MM.1S (cell line): ENCODE data around the gene TMEM147.

Source experiments
- DNase-seq: peaks from one replicate; pipeline ENCODE4 v3.0.0-alpha.2; 2015
- H2AFZ ChIP-seq: fragments of 300-600 bp; sonication (generic); 2 replicates; pipeline ENCODE4 v1.6.0; 2016; ENCODE audit warnings: antibody characterized with exemption, low read length
- H3F3A ChIP-seq: fragments of 300-600 bp; sonication (generic); 2 replicates; pipeline ENCODE4 v1.6.1; 2016; ENCODE audit warnings: mild to moderate bottlenecking, antibody characterized with exemption, low read length, moderate library complexity, mixed read lengths; ENCODE audit not compliant: insufficient read depth
- H3K27ac ChIP-seq: fragments of 300-600 bp; sonication (generic); 2 replicates; pipeline ENCODE4 v1.5.1; 2016; ENCODE audit warnings: mild to moderate bottlenecking, low read length
- H3K27me3 ChIP-seq: fragments of 300-600 bp; sonication (generic); replicated peaks from 2 replicates; pipeline ENCODE4 v1.6.0; 2016; ENCODE audit warnings: low read length; ENCODE audit not compliant: insufficient read depth
- H3K36me3 ChIP-seq: fragments of 300-600 bp; sonication (generic); replicated peaks from 2 replicates; pipeline ENCODE4 v1.6.1; 2016; ENCODE audit warnings: mild to moderate bottlenecking, low read length, mixed read lengths; ENCODE audit not compliant: insufficient read depth
- H3K4me1 ChIP-seq: fragments of 300-600 bp; sonication (generic); 2 replicates; pipeline ENCODE4 v1.6.1; 2016; ENCODE audit warnings: low read length, mixed read lengths
- H3K4me2 ChIP-seq: fragments of 300-600 bp; sonication (generic); 2 replicates; pipeline ENCODE4 v1.6.0; 2016; ENCODE audit warnings: low read depth, low read length
- H3K4me3 ChIP-seq: fragments of 300-600 bp; sonication (generic); 2 replicates; pipeline ENCODE4 v1.5.1; 2016; ENCODE audit warnings: low read length, mixed read lengths
- H3K79me2 ChIP-seq: fragments of 300-600 bp; sonication (generic); 2 replicates; pipeline ENCODE4 v1.6.1; 2016; ENCODE audit warnings: mixed run types, low read length, mixed read lengths
- H3K9ac ChIP-seq: fragments of 300-600 bp; sonication (generic); 2 replicates; pipeline ENCODE4 v1.6.1; 2016; ENCODE audit warnings: low read length, mixed read lengths
- H3K9me2 ChIP-seq: fragments of 300-600 bp; sonication (generic); replicated peaks from 2 replicates; pipeline ENCODE4 v1.6.1; 2016; ENCODE audit warnings: mild to moderate bottlenecking, low read length, mixed read lengths; ENCODE audit not compliant: insufficient read depth
- H3K9me3 ChIP-seq: fragments of 300-600 bp; sonication (generic); replicated peaks from 2 replicates; pipeline ENCODE4 v1.6.1; 2016; ENCODE audit warnings: mild to moderate bottlenecking, low read length, mixed read lengths; ENCODE audit not compliant: insufficient read depth
- H4K20me1 ChIP-seq: fragments of 300-600 bp; sonication (generic); 2 replicates; pipeline ENCODE4 v1.6.1; 2016; ENCODE audit warnings: mild to moderate bottlenecking, low read length, moderate library complexity, mixed read lengths; ENCODE audit not compliant: insufficient read depth
- CTCF ChIP-seq: fragments of 300-600 bp; sonication (generic); IDR thresholded peaks from 2 replicates; pipeline ENCODE4 v1.5.1; 2016; ENCODE audit warnings: antibody characterized with exemption, low read length, mixed read lengths
- EZH2 ChIP-seq: fragments of 300-600 bp; sonication (generic); optimal IDR thresholded peaks from 2 replicates; pipeline ENCODE3; 2017; ENCODE audit warnings: low read depth, mild to moderate bottlenecking, antibody characterized with exemption, low read length, mixed read lengths
- EZH2phosphoT487 ChIP-seq: fragments of 300-600 bp; sonication (generic); IDR thresholded peaks from 2 replicates; pipeline ENCODE4 v1.6.1; 2018; ENCODE audit warnings: antibody characterized with exemption, low read length

The TMEM147 gene

GRCh38 chr19:35558400-35559280, 13.2 kb downstream of the TMEM147 start:
- Histone ChIP-seq H2AFZ (no peak overlapping the region), H3K4me2 (no peak overlapping the region), H3K4me3 (no peak overlapping the region), H3K27ac (no peak overlapping the region), H3K9ac (no peak overlapping the region), H3K9me3 (no peaks in the 10 kb centered on the region), H4K20me1 (no peaks in the 10 kb centered on the region), H3K27me3 (peaks cover 89% of the 10 kb centered on the region), H3K79me2 (no peaks in the 10 kb centered on the region), H3K36me3 (no peaks in the 10 kb centered on the region), H3F3A (no peaks in the 10 kb centered on the region), H3K9me2 (no peaks in the 10 kb centered on the region), H3K4me1 (no peaks in the 10 kb centered on the region)
- DNase-seq, result no peak
- no peak for TF ChIP-seq CTCF
- TF ChIP-seq EZH2, result no peak
- no peak for TF ChIP-seq EZH2phosphoT487

- Histone ChIP-seq H3K4me3 (no peak overlapping the region), H3K9me3 (no peaks in the 10 kb centered on the region), H3K27ac (no peak overlapping the region), H3K27me3 (peaks cover 87% of the 10 kb centered on the region), H4K20me1 (no peaks in the 10 kb centered on the region), H3K4me2 (no peak overlapping the region), H3F3A (no peaks in the 10 kb centered on the region), H3K9ac (no peak overlapping the region), H3K79me2 (no peaks in the 10 kb centered on the region), H2AFZ (no peak overlapping the region), H3K36me3 (no peaks in the 10 kb centered on the region), H3K9me2 (no peaks in the 10 kb centered on the region), H3K4me1 (no peaks in the 10 kb centered on the region)
- TF ChIP-seq CTCF (no peak), EZH2 (no peak), EZH2phosphoT487 (no peak)
- no peak for DNase-seq
Observed at GRCh38 chr19:35559281-35559659, 13.8 kb downstream of the TMEM147 start.

- no peak overlapping the region for H3K9ac ChIP-seq
- no peak for DNase-seq
- H4K20me1 ChIP-seq, result no peaks in the 10 kb centered on the region
- no peak for TF ChIP-seq EZH2phosphoT487
- TF ChIP-seq EZH2, result no peak
- TF ChIP-seq CTCF, result no peak
- H2AFZ ChIP-seq, result no peak overlapping the region
- H3F3A ChIP-seq, result no peaks in the 10 kb centered on the region
- H3K4me3 ChIP-seq, result no peak overlapping the region
- H3K4me1 ChIP-seq, result no peaks in the 10 kb centered on the region
- H3K9me3 ChIP-seq, result no peaks in the 10 kb centered on the region
- no peak overlapping the region for H3K4me2 ChIP-seq
- no peak overlapping the region for H3K27ac ChIP-seq
- H3K27me3 ChIP-seq, result peaks cover 87% of the 10 kb centered on the region
- H3K9me2 ChIP-seq, result no peaks in the 10 kb centered on the region
- no peaks in the 10 kb centered on the region for H3K36me3 ChIP-seq
- H3K79me2 ChIP-seq, result no peaks in the 10 kb centered on the region
Observed at GRCh38 chr19:35559781-35560180, 14.4 kb downstream of the TMEM147 start.
